Left lung (tissue), 10 donors: Measurements from ENCODE around the gene STAB1. TPM values are rescaled to one million over a fixed set of nuclear protein-coding genes. Genes with fewer than 3 reads are reported as not detected.
A peak's percentile ranks its signal among the peaks of the same experiment; 100 is the strongest.

Experiments used
- ATAC-seq: fragments of 200-7000 bp; cut with Tn5 transposase; one replicate; pipeline ENCODE4 v1.9.1; 2020; ENCODE audit warnings: moderate library complexity
- DNase-seq, 4 donors: peaks; one replicate each; pipeline ENCODE4 v3.0.0-alpha.2; 2013 to 2020
- H3K27ac ChIP-seq, 2 donors: fragments of 200-600 bp; sonication (generic) in 1 of 2; one replicate each; pipeline versions ENCODE4 v1.5.0 to v1.8.0; 2020 to 2021
- H3K27me3 ChIP-seq, 2 donors: fragments of 200-600 bp; sonication (generic) in 1 of 2; one replicate each; pipeline versions ENCODE4 v1.5.0 to v1.8.0; 2020 to 2021
- H3K36me3 ChIP-seq, 2 donors: fragments of 200-600 bp; sonication (generic) in 1 of 2; one replicate each; pipeline versions ENCODE4 v1.5.0 to v1.8.0; 2020 to 2021
- H3K4me1 ChIP-seq, 2 donors: fragments of 200-600 bp; one replicate each; pipeline ENCODE4 v1.8.0; 2021
- H3K4me3 ChIP-seq, 2 donors: fragments of 200-600 bp; sonication (generic) in 1 of 2; one replicate each; pipeline versions ENCODE4 v1.5.0 to v1.8.0; 2020 to 2021; ENCODE audit warnings: mild to moderate bottlenecking in 1 of 2
- H3K9me3 ChIP-seq, 2 donors: fragments of 200-600 bp; sonication (generic) in 1 of 2; one replicate each; pipeline versions ENCODE4 v1.5.0 to v1.8.0; 2020 to 2021
- intact Hi-C, 2 donors: fragments of 100-400 bp; cut with DNase I; formaldehyde crosslinking; loops; one replicate each; pipeline versions ENCODE4 v1.11.2 to v1.14.2; 2022
- polyA plus RNA-seq, 6 donors: library from polyadenylated mRNA; unstranded; fragments of 120-200 nt; gene quantifications; one replicate each; pipeline ENCODE4 v1.2.1, GENCODE V29; 2013; ENCODE audit not compliant: insufficient read length in 6 of 6
- total RNA-seq, 2 donors: library from RNA; stranded (reverse); fragmentation: NEBNext Ultra II Directional; extraction: Animal tissue kit (Norgen Biotek cat#: 25700); gene quantifications; one replicate each; pipeline ENCODE4 v1.2.1, GENCODE V29; 2021
- TF ChIP-seq, protein P1 (sequence below), 2 donors: fragments of 200-600 bp; sonication (generic) in 1 of 2; IDR thresholded peaks; one replicate each; pipeline versions ENCODE4 v1.5.0 to v1.8.0; 2021; ENCODE audit warnings: antibody characterized with exemption in 2 of 2
- donor health status: DM: no; HTN: yes; CAD: no.
- donor health status: DM: no; HTN: no; CAD: no.

Gene STAB1
- total and polyA plus RNA-seq, 8 donors = 46.5 to 334 (median 51.4) TPM

DNA sequence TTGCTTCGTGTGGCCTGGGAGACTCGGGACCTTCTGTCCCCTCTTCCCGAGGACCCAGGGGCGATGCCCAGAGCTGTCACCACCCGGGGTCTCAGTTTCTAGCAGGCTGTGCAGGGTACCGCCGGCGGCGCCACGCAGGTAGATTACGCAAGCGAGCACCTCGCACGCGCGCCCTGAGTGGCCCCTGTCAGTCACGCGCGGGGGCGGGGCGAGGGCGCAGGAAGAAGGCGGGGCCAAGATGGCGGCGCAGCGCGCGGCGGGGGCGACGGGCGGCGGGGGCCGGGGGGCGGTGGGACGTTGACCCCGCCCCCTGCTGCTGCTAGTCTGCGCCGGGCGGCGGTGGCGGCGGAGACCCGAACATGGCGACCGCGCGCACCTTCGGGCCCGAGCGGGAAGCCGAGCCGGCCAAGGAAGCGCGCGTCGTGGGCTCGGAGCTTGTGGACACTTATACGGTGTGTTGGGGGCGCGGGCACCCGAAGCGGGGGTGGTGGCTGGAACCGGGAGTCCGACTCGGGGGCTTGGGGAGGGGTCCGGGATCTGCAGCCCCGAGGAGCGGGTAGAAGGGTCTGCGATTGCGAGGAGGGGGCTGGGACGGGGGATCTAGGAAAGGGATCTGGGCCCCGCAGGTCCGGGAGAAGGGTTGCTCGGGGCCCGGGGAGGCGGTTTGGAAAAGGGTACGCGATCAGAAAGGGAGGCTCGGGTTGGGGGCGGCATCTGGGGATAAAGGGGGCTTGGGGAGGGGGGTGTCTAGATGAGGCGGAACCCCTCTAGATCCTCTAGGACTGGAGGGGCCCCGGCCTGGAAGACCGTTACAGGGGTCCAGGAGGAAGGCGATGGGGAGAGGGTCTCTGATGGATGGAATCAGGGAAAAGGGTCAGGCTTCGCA, 39.6 kb upstream of the STAB1 start, which contains the start of gene NISCH:
TSS of gene NISCH (plus strand) at position 322 of the 886 bp plus-strand sequence. CDS start at position 360, 38 bp downstream.
- peaks cover 0 to 27% of the 10 kb centered on the region in 2 donors for H3K36me3 ChIP-seq
- peak; percentile 85 for ATAC-seq
- intact Hi-C loops = no loop called here
- peaks cover 6 to 39% of the 10 kb centered on the region in 2 donors for H3K4me1 ChIP-seq
- no peaks in the 10 kb centered on the region for H3K27me3 ChIP-seq
- H3K9me3 ChIP-seq = no peaks in the 10 kb centered on the region
- TF ChIP-seq, protein P1, sequence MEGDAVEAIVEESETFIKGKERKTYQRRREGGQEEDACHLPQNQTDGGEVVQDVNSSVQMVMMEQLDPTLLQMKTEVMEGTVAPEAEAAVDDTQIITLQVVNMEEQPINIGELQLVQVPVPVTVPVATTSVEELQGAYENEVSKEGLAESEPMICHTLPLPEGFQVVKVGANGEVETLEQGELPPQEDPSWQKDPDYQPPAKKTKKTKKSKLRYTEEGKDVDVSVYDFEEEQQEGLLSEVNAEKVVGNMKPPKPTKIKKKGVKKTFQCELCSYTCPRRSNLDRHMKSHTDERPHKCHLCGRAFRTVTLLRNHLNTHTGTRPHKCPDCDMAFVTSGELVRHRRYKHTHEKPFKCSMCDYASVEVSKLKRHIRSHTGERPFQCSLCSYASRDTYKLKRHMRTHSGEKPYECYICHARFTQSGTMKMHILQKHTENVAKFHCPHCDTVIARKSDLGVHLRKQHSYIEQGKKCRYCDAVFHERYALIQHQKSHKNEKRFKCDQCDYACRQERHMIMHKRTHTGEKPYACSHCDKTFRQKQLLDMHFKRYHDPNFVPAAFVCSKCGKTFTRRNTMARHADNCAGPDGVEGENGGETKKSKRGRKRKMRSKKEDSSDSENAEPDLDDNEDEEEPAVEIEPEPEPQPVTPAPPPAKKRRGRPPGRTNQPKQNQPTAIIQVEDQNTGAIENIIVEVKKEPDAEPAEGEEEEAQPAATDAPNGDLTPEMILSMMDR (IDR thresholded peaks at IDR 0.05) = no peak
- H3K4me3 ChIP-seq = peak within 1 kb of the TSS; percentile 54 to 72
- DNase-seq = peak; percentile 80 to 96 (median 89)
- H3K27ac ChIP-seq = peak within 1 kb of the TSS; percentile 89 to 90

DNA sequence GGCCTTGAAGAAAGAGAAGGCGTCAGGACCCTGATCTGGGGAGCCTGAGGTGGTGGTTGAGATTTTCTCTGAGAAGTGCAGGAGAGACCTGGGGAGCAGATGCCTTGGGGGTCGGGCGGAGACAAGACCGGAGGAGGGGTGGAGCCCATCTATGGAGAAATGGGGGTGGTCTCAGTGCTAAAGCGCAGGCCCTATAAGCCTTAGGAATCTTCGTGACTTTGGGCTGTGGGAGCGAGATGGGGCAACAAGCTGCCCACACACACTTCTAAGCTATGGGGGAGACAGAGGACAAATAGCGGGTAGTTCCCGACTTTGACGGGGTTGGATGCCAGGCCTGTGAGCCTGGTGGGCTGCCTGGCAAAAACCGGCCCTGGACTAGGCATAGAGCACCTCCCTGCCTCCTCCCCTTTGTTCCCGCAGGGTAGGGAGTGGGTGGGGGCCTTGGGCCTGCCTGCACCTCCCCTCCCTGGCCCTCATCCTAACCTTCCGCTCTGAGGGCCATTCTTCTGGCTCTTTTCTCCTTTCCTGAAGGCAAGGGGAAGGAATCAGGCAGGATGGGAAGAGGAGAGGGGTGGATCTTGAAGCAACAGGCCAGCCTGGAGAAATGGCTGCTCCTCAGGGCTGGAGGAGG, 38.9 kb upstream of the STAB1 start:
- peaks cover 6 to 39% of the 10 kb centered on the region in 2 donors for H3K4me1 ChIP-seq
- peak; percentile 48 for ATAC-seq
- peaks cover 0 to 35% of the 10 kb centered on the region in 2 donors for H3K36me3 ChIP-seq
- intact Hi-C loops = no loop called here
- peak overlapping the region; percentile 54 to 72 for H3K4me3 ChIP-seq
- H3K27ac ChIP-seq = peak overlapping the region; percentile 89 to 90
- H3K9me3 ChIP-seq = no peaks in the 10 kb centered on the region
- H3K27me3 ChIP-seq = no peaks in the 10 kb centered on the region
- peak in 2 of 4 donors; percentile 36 to 68 for DNase-seq
- TF ChIP-seq, protein P1 (IDR thresholded peaks at IDR 0.05) = no peak

DNA sequence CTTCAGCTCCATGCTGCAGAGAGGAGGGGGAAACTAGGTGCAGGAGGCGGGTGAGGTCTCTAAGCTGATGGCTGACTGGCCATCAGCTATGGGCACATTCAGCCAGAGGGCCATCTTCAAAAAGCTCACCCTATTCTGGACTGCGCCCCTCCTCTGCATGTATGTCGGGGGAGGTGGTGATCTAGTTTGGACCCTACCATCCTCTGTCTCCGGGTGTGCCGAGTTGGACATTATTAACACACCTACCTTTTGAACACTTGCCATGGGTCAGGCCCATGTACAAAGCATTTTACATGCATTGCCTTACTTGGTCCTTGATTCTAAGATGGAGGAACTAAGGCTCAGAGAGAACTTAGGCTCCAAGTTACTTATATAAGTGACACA, 38.3 kb upstream of the STAB1 start:
- Histone ChIP-seq H3K27me3 (no peaks in the 10 kb centered on the region), H3K4me3 (peak overlapping the region; percentile 54 to 72), H3K9me3 (no peaks in the 10 kb centered on the region), H3K4me1 (peaks cover 6 to 39% of the 10 kb centered on the region in 2 donors), H3K27ac (peak overlapping the region; percentile 89 to 90), H3K36me3 (peaks cover 0 to 40% of the 10 kb centered on the region in 2 donors)
- intact Hi-C loops = no loop called here
- DNase-seq (no peak), ATAC-seq (no peak)
- TF ChIP-seq, protein P1 (IDR thresholded peaks at IDR 0.05) = no peak

DNA sequence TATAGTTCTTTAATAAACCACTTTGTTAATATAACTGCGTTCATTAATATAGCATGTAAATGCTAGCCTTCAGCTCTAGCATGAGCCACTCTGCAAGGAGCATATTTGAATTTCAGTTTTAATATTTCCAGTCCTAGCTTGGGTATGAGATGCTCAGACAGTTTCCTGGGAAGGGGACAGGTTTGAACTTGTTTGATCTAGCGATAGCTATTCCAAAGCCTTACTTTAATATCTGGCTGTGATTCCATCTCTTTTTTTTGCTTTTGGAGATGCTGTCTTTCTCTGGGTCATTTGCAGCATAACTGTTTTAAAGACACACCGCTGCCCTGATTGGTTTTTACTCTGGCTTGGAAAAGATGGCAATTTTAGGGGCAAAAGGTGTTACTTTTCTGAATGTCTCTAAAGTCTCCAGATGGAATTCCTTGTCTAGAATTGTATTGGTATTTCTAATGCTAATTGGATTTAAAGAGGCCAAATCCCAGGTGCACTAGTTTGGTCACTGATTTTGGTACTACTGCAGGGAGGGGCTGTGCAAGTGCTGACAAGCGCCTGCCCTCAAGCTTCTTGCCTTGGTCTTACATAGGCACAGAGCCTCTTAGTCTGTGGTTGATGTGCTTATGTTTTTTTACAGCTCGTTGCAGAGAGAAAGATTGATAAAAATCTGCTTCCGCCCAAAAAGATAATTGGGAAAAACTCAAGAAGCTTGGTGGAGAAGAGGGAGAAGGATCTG, 36.9 kb upstream of the STAB1 start:
- intact Hi-C loops = no loop called here
- DNase-seq = no peak
- Histone ChIP-seq H3K27me3 (no peaks in the 10 kb centered on the region), H3K9me3 (no peaks in the 10 kb centered on the region), H3K27ac (no peak overlapping the region), H3K36me3 (peaks cover 0 to 51% of the 10 kb centered on the region in 2 donors), H3K4me3 (no peak overlapping the region), H3K4me1 (peaks cover 6 to 49% of the 10 kb centered on the region in 2 donors)
- no peak for ATAC-seq
- TF ChIP-seq, protein P1 (IDR thresholded peaks at IDR 0.05) = no peak
